22Rv1 (cell line): ENCODE results near the gene OXT.

Experiments used
- H3K27ac ChIP-seq: fragments of 450-650 bp; 2 replicates; pipeline ENCODE4 v1.5.1; 2017
- CTCF ChIP-seq: fragments of 450-650 bp; IDR thresholded peaks from 2 replicates; pipeline ENCODE4 v1.5.1; 2017; ENCODE audit warnings: mild to moderate bottlenecking
- ZFX ChIP-seq: fragments of 450-650 bp; IDR thresholded peaks from 2 replicates; pipeline ENCODE4 v1.6.1; 2017; ENCODE audit warnings: antibody characterized with exemption, borderline replicate concordance

The OXT gene

GRCh38 chr20:3038454-3038853, 33.0 kb upstream of the OXT start:
- TF ChIP-seq CTCF (no peak), ZFX (no peak)
- no peak overlapping the region for H3K27ac ChIP-seq

GRCh38 chr20:3039426-3039825, 32.0 kb upstream of the OXT start:
- TF ChIP-seq ZFX (no peak), CTCF (no peak)
- H3K27ac ChIP-seq, result no peak overlapping the region

GRCh38 chr20:3040086-3040485, 31.3 kb upstream of the OXT start:
- no peak overlapping the region for H3K27ac ChIP-seq
- TF ChIP-seq CTCF (no peak), ZFX (no peak)

- H3K27ac ChIP-seq, result peak overlapping the region; percentile 80
- TF ChIP-seq ZFX, result no peak
- TF ChIP-seq CTCF, result no peak
Measured at GRCh38 chr20:3041854-3042409, 29.5 kb upstream of the OXT start.

GRCh38 chr20:3042625-3043024, 28.8 kb upstream of the OXT start:
- H3K27ac ChIP-seq, result peak overlapping the region; percentile 80
- TF ChIP-seq ZFX, result no peak
- no peak for TF ChIP-seq CTCF

GRCh38 chr20:3043322-3043721, 28.1 kb upstream of the OXT start, which contains the start of gene GNRH2:
Gene GNRH2, plus strand, starts transcription at chr20:3043622. Its CDS starts 793 bp downstream, at chr20:3044415.
- TF ChIP-seq ZFX, result no peak
- no peak for TF ChIP-seq CTCF
- peak within 1 kb of the TSS; percentile 80 for H3K27ac ChIP-seq

GRCh38 chr20:3044336-3044965, 27.0 kb upstream of the OXT start:
- TF ChIP-seq CTCF, result no peak
- peak overlapping the region; percentile 88 for H3K27ac ChIP-seq
